HL-60 (cell line): ENCODE data around the gene HOXD11.

Source experiments
- DNase-seq, 2 experiments: peaks; one replicate each; pipeline ENCODE4 v3.0.0-alpha.2; 2010 to 2020; ENCODE audit warnings: low read depth in 1 of 2, low spot score in 1 of 2
- H3K27ac ChIP-seq: fragments of 250-450 bp; sonication (Bioruptor Pico); replicated peaks from 2 replicates; pipeline ENCODE4 v1.5.1; 2020; ENCODE audit warnings: mild to moderate bottlenecking, moderate library complexity
- H3K27me3 ChIP-seq: fragments of 250-450 bp; sonication (Bioruptor Pico); 2 replicates; pipeline ENCODE4 v1.5.1; 2021; ENCODE audit warnings: mild to moderate bottlenecking, moderate library complexity; ENCODE audit not compliant: insufficient read depth, poor library complexity, severe bottlenecking
- H3K4me3 ChIP-seq: replicated peaks from 2 replicates; pipeline ENCODE4 v1.5.1; 2011; ENCODE audit warnings: mild to moderate bottlenecking, control low read depth, low read length; ENCODE audit not compliant: insufficient read depth
- GABPA ChIP-seq: IDR thresholded peaks from 2 replicates; pipeline ENCODE4 v1.6.1; 2012; ENCODE audit warnings: low read depth
- POLR2AphosphoS5 ChIP-seq: IDR thresholded peaks from 2 replicates; pipeline ENCODE4 v1.6.1; 2012; ENCODE audit warnings: low read depth
- SPI1 ChIP-seq: IDR thresholded peaks from 2 replicates; pipeline ENCODE4 v1.6.1; 2012; ENCODE audit warnings: low read depth, mild to moderate bottlenecking, borderline replicate concordance
- TF ChIP-seq, protein P1 (sequence below): IDR thresholded peaks from one replicate; pipeline ENCODE4 v1.5.1; 2011; ENCODE audit warnings: low read length, control low read depth, inconsistent platforms; ENCODE audit not compliant: insufficient read depth
- TF ChIP-seq, protein P2 (sequence below): IDR thresholded peaks from 2 replicates; pipeline ENCODE4 v1.6.1; 2012; ENCODE audit warnings: low read depth; ENCODE audit not compliant: insufficient replicate concordance

HOXD11 gene

GRCh38 chr2:176156807-176157498, 49.9 kb downstream of the HOXD11 start, which contains the start of gene HOXD3:
Gene HOXD3 (plus strand): TSS chr2:176157307. CDS start chr2:176169115, 11,808 bp downstream.
- Histone ChIP-seq H3K27me3 (peaks cover 76% of the 10 kb centered on the region), H3K4me3 (no peak within 1 kb of the TSS), H3K27ac (no peak within 1 kb of the TSS)
- no peak for DNase-seq
- TF ChIP-seq SPI1: no peak
- TF ChIP-seq, protein P1, sequence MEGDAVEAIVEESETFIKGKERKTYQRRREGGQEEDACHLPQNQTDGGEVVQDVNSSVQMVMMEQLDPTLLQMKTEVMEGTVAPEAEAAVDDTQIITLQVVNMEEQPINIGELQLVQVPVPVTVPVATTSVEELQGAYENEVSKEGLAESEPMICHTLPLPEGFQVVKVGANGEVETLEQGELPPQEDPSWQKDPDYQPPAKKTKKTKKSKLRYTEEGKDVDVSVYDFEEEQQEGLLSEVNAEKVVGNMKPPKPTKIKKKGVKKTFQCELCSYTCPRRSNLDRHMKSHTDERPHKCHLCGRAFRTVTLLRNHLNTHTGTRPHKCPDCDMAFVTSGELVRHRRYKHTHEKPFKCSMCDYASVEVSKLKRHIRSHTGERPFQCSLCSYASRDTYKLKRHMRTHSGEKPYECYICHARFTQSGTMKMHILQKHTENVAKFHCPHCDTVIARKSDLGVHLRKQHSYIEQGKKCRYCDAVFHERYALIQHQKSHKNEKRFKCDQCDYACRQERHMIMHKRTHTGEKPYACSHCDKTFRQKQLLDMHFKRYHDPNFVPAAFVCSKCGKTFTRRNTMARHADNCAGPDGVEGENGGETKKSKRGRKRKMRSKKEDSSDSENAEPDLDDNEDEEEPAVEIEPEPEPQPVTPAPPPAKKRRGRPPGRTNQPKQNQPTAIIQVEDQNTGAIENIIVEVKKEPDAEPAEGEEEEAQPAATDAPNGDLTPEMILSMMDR: no peak
- TF ChIP-seq GABPA: no peak
- TF ChIP-seq POLR2AphosphoS5: no peak
- TF ChIP-seq, protein P2, sequence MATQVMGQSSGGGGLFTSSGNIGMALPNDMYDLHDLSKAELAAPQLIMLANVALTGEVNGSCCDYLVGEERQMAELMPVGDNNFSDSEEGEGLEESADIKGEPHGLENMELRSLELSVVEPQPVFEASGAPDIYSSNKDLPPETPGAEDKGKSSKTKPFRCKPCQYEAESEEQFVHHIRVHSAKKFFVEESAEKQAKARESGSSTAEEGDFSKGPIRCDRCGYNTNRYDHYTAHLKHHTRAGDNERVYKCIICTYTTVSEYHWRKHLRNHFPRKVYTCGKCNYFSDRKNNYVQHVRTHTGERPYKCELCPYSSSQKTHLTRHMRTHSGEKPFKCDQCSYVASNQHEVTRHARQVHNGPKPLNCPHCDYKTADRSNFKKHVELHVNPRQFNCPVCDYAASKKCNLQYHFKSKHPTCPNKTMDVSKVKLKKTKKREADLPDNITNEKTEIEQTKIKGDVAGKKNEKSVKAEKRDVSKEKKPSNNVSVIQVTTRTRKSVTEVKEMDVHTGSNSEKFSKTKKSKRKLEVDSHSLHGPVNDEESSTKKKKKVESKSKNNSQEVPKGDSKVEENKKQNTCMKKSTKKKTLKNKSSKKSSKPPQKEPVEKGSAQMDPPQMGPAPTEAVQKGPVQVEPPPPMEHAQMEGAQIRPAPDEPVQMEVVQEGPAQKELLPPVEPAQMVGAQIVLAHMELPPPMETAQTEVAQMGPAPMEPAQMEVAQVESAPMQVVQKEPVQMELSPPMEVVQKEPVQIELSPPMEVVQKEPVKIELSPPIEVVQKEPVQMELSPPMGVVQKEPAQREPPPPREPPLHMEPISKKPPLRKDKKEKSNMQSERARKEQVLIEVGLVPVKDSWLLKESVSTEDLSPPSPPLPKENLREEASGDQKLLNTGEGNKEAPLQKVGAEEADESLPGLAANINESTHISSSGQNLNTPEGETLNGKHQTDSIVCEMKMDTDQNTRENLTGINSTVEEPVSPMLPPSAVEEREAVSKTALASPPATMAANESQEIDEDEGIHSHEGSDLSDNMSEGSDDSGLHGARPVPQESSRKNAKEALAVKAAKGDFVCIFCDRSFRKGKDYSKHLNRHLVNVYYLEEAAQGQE: no peak

- Histone ChIP-seq H3K27me3 (peaks cover 82% of the 10 kb centered on the region), H3K27ac (no peak overlapping the region)
Measured at GRCh38 chr2:176157499-176158185, 50.6 kb downstream of the HOXD11 start.

DNA sequence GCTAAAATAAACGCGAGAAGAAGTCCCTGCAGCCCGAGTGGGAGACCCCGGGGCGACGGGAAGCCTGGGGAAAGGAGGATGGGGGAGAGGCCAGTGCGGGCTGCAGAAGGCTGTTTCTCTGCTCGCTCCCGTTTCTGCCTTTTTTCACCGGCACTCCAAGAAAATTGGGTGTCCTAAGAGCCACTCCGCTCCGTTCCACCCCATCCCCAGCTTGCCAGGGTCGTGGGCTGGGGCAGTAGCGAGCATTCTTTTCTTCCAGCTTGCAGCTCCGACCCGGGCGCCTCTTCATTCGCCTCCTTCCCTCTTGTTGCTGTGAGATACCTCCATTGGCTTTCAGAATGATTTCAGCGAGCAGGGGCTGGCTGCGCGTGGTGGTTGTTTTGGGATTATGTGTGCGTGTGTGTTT, 51.1 kb downstream of the HOXD11 start:
- no peak overlapping the region for H3K4me3 ChIP-seq
- H3K27me3 ChIP-seq: peaks cover 82% of the 10 kb centered on the region
- DNase-seq: no peak
- TF ChIP-seq POLR2AphosphoS5 (no peak), GABPA (no peak), SPI1 (no peak)
- TF ChIP-seq, protein P1: no peak
- TF ChIP-seq, protein P2: no peak
- H3K27ac ChIP-seq: no peak overlapping the region

More at GRCh38 chr2:176157499-176158185, 50.6 kb downstream of the HOXD11 start:
- TF ChIP-seq POLR2AphosphoS5 (no peak), SPI1 (no peak), GABPA (no peak)
- TF ChIP-seq, protein P2: no peak
- TF ChIP-seq, protein P1: no peak
- DNase-seq: no peak
- H3K4me3 ChIP-seq: no peak overlapping the region
